Glutamatergic neuron (in vitro differentiated cells): ENCODE results near the gene LITAF. TPM values are rescaled to one million over a fixed set of nuclear protein-coding genes. Genes with fewer than 3 reads are reported as not detected.

ENCODE experiments used
- DNase-seq: peaks from one replicate; pipeline ENCODE4 v3.0.0; 2022
- H3K27ac Mint-ChIP-seq: one replicate; pipeline ENCODE4 v1.8.0; 2020; ENCODE audit warnings: mild to moderate bottlenecking, mixed read lengths, inconsistent platforms; ENCODE audit not compliant: unreplicated experiment
- H3K27me3 Mint-ChIP-seq: one replicate; pipeline ENCODE4 v1.8.0; 2020; ENCODE audit warnings: mild to moderate bottlenecking, moderate library complexity, mixed read lengths, inconsistent platforms; ENCODE audit not compliant: unreplicated experiment
- H3K36me3 Mint-ChIP-seq: one replicate; pipeline ENCODE4 v1.8.0; 2020; ENCODE audit warnings: mild to moderate bottlenecking, mixed read lengths, inconsistent platforms; ENCODE audit not compliant: unreplicated experiment
- H3K4me1 Mint-ChIP-seq: one replicate; pipeline ENCODE4 v1.8.0; 2020; ENCODE audit warnings: mild to moderate bottlenecking, low read depth, mixed read lengths, inconsistent platforms; ENCODE audit not compliant: unreplicated experiment
- H3K4me3 Mint-ChIP-seq: one replicate; pipeline ENCODE4 v1.8.0; 2020; ENCODE audit warnings: mild to moderate bottlenecking, mixed read lengths, inconsistent platforms; ENCODE audit not compliant: unreplicated experiment
- H3K9me3 Mint-ChIP-seq: one replicate; pipeline ENCODE4 v1.8.0; 2020; ENCODE audit warnings: mild to moderate bottlenecking, moderate library complexity, mixed read lengths, inconsistent platforms; ENCODE audit not compliant: unreplicated experiment
- long read RNA-seq: library from polyadenylated mRNA; unstranded; transcript quantifications from one replicate; pipeline ENCODE4 v2.0.0, GENCODE V29; 2020; ENCODE audit not compliant: unreplicated experiment
- total RNA-seq: library from RNA; stranded (reverse); fragmentation: NEBNext Ultra II Directional; extraction: Animal tissue kit (Norgen Biotek cat#: 25700); gene quantifications from one replicate; pipeline ENCODE4 v1.2.1, GENCODE V29; 2021; ENCODE audit not compliant: unreplicated experiment
- TF ChIP-seq, protein P1 (sequence below): fragments of 200-600 bp; sonication (generic); IDR thresholded peaks from one replicate; pipeline ENCODE4 v1.5.0; 2021; ENCODE audit not compliant: partially characterized antibody, unreplicated experiment

The LITAF gene
- 29.2 TPM for total RNA-seq
- long read RNA-seq, transcript LITAF-221 (4 exons, 2,467 nt), result major isoform, 16 of 25 reads
- long read RNA-seq, partial matches to known transcripts, result 2 of 25 reads
- long read RNA-seq, other reads (novel, unspliced or antisense), result 2 of 25 reads

DNA sequence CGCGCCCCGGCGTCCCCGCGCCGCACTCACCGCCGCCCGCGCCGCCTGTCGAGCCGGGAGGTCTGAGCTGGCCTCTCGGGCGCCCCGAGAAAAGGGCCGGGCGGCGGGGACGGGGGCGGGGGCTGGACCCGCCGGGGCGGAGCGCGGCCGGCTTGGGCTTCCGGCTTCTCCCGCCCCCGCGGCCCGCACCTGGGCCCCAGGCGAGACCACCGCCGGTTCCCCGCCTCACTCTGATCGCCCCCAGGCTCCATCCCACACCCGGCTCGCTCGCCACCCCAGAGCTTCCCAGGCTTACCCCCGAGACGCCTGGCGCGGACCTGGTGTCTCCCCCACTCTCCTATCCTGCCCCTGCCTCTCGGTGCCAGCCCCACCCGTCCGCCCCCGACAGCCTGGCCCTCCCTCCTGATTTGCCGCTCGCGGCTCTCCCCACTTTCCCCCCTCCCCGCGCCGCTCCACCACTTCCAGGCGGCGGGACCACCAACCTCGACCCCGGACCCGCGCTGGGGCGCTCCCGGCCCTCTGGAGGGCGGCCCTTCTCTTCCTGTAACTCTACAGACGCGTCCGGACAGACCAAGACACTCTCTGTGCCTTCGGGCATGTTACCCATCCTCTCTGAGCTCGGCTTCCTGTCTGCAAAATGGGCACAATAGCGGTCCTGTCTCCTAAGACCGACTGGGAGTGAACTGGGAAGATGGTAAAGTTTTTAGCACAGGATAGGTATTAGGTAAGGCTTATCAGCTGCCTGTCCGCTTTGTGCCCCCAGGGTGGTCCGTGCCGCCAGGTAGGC is at the start of gene LITAF:
Gene LITAF, minus strand, starts transcription at position 64 of the 787 bp plus-strand sequence. CDS start 30,189 bp downstream, outside the sequence.
- Mint-ChIP-seq H3K4me1 (peaks cover 17% of the 10 kb centered on the region), H3K4me3 (peak within 1 kb of the TSS; percentile 87), H3K27ac (peak within 1 kb of the TSS; percentile 59), H3K9me3 (peaks cover 7% of the 10 kb centered on the region), H3K27me3 (peaks cover 11% of the 10 kb centered on the region), H3K36me3 (peaks cover 9% of the 10 kb centered on the region)
- peak; percentile 53 for DNase-seq
- TF ChIP-seq, protein P1, sequence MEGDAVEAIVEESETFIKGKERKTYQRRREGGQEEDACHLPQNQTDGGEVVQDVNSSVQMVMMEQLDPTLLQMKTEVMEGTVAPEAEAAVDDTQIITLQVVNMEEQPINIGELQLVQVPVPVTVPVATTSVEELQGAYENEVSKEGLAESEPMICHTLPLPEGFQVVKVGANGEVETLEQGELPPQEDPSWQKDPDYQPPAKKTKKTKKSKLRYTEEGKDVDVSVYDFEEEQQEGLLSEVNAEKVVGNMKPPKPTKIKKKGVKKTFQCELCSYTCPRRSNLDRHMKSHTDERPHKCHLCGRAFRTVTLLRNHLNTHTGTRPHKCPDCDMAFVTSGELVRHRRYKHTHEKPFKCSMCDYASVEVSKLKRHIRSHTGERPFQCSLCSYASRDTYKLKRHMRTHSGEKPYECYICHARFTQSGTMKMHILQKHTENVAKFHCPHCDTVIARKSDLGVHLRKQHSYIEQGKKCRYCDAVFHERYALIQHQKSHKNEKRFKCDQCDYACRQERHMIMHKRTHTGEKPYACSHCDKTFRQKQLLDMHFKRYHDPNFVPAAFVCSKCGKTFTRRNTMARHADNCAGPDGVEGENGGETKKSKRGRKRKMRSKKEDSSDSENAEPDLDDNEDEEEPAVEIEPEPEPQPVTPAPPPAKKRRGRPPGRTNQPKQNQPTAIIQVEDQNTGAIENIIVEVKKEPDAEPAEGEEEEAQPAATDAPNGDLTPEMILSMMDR, result no peak

GRCh38 chr16:11636172-11636721 is 49.5 kb upstream of the LITAF start:
- DNase-seq, result no peak
- no peak overlapping the region for H3K27ac Mint-ChIP-seq
- TF ChIP-seq, protein P1, result no peak
- H3K36me3 Mint-ChIP-seq, result no peaks in the 10 kb centered on the region
- peaks cover 11% of the 10 kb centered on the region for H3K27me3 Mint-ChIP-seq
- no peak overlapping the region for H3K4me3 Mint-ChIP-seq
- H3K9me3 Mint-ChIP-seq, result no peaks in the 10 kb centered on the region
- peaks cover 13% of the 10 kb centered on the region for H3K4me1 Mint-ChIP-seq

DNA sequence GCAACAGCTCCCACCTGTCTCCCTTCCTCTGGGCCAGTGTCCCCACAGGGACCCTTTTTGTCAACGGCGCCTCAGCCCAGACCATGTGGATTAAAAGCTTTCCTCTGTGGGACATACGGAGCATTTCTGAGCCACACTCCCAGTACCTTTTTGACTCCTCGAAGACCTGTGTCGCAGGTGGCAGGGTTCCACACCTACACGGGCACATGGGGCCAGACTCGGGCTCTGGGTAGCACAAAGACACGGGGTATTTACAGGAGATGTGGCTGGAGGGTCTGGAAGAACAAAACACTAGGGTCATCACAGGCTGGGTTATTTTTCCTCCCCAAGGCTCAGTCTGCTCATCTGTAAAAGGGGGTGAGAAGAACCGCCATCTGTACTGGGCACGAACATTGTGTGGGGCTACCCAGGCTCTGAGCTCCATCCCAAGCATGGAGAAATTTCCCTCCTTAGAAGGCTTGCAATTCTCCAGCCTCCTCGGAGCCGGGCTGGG is 49.0 kb upstream of the LITAF start:
- no peak for DNase-seq
- no peak overlapping the region for H3K4me3 Mint-ChIP-seq
- H3K27ac Mint-ChIP-seq, result no peak overlapping the region

GRCh38 chr16:11635113-11635652 is 48.5 kb upstream of the LITAF start:
- H3K36me3 Mint-ChIP-seq, result no peaks in the 10 kb centered on the region
- no peak for DNase-seq
- H3K9me3 Mint-ChIP-seq, result no peaks in the 10 kb centered on the region
- no peak overlapping the region for H3K27ac Mint-ChIP-seq
- H3K4me3 Mint-ChIP-seq, result no peak overlapping the region
- H3K27me3 Mint-ChIP-seq, result peaks cover 7% of the 10 kb centered on the region
- H3K4me1 Mint-ChIP-seq, result peaks cover 3% of the 10 kb centered on the region
- TF ChIP-seq, protein P1, result no peak

More for the DNA sequence above, 49.0 kb upstream of the LITAF start:
- TF ChIP-seq, protein P1, result no peak
- no peaks in the 10 kb centered on the region for H3K36me3 Mint-ChIP-seq
- no peaks in the 10 kb centered on the region for H3K9me3 Mint-ChIP-seq
- peaks cover 10% of the 10 kb centered on the region for H3K27me3 Mint-ChIP-seq
- H3K4me1 Mint-ChIP-seq, result peaks cover 8% of the 10 kb centered on the region
